Gastrocnemius medialis (tissue), 4 donors: ENCODE results near the gene ZC3H12D. TPM values are rescaled to one million over a fixed set of nuclear protein-coding genes. Genes with fewer than 3 reads are reported as not detected.
"Not testable (repeated sequence)": the region's sequence is repeated elsewhere in the genome, so short reads cannot be mapped to it uniquely, and the experiment has no call there.

Source experiments
- ATAC-seq, 2 donors: fragments of 150-250 bp; one replicate each; pipeline ENCODE4 v1.9.1; 2016
- DNase-seq, 2 donors: peaks; one replicate each; pipeline ENCODE4 v3.0.0-alpha.2; 2019
- H3K27ac ChIP-seq, 4 donors: fragments of 200-600 bp; sonication (generic); 1 replicate in 1 of 4; 2 replicates in 3 of 4; pipeline ENCODE4 v1.5.1; 2016 to 2018; ENCODE audit warnings: mild to moderate bottlenecking in 2 of 4, moderate library complexity in 1 of 4
- H3K27me3 ChIP-seq, 3 donors: fragments of 200-600 bp; sonication (generic) in 2 of 3; 1 replicate in 1 of 3; 2 replicates in 2 of 3; pipeline versions ENCODE4 v1.5.1 to v1.6.0; 2016 to 2019; ENCODE audit warnings: mild to moderate bottlenecking in 1 of 3, moderate library complexity in 1 of 3
- H3K36me3 ChIP-seq, 2 donors: fragments of 200-600 bp; sonication (generic) in 1 of 2; one replicate each; pipeline ENCODE4 v1.5.1; 2017 to 2018
- H3K4me1 ChIP-seq, 2 donors: fragments of 200-600 bp; sonication (generic) in 1 of 2; one replicate each; pipeline ENCODE4 v1.5.1; 2016 to 2017; ENCODE audit warnings: mild to moderate bottlenecking in 2 of 2
- H3K4me3 ChIP-seq, 4 donors: fragments of 200-600 bp; sonication (generic) in 3 of 4; 1 replicate in 1 of 4; 2 replicates in 3 of 4; pipeline ENCODE4 v1.5.1; 2016 to 2019; ENCODE audit warnings: mild to moderate bottlenecking in 2 of 4
- H3K9me3 ChIP-seq, 3 donors: fragments of 200-600 bp; sonication (generic) in 2 of 3; 1 replicate in 1 of 3; 2 replicates in 2 of 3; pipeline ENCODE4 v1.5.1; 2016 to 2019
- CTCF ChIP-seq, 5 experiments: fragments of 450-650 bp in 3 of 5; fragments of 200-600 bp in 2 of 5; sonication (generic) in 2 of 5; IDR thresholded peaks in 4 of 5; conservative IDR thresholded peaks in 1 of 5; 1 replicate in 4 of 5; 2 replicates in 1 of 5; pipeline ENCODE4 v1.5.1; 2016 to 2019; ENCODE audit warnings: antibody characterized with exemption in 5 of 5, mild to moderate bottlenecking in 3 of 5, moderate library complexity in 3 of 5
- POLR2A ChIP-seq, 2 donors: fragments of 450-650 bp; IDR thresholded peaks; one replicate each; pipeline ENCODE4 v1.6.1; 2017; ENCODE audit warnings: antibody characterized with exemption in 2 of 2, mild to moderate bottlenecking in 2 of 2, moderate library complexity in 2 of 2
- in situ Hi-C, 4 donors: fragments of 200-750 bp; cut with MboI; loops; one replicate each; pipeline versions ENCODE4 v1.15.0 to v1.8.0; 2017; ENCODE audit warnings: low sequenced_read_pairs in 4 of 4
- intact Hi-C: fragments of 100-400 bp; cut with DNase I; formaldehyde crosslinking; loops from one replicate; pipeline ENCODE4 v1.15.1; 2023; ENCODE audit warnings: low total_unique reads
- total RNA-seq, 4 donors: library from RNA; depleted of rRNA; stranded (reverse); fragments of >200 nt; gene quantifications; one replicate each; pipeline versions ENCODE4 v1.1.0 to v1.2.3, GENCODE V29; 2016

ZC3H12D gene
- total RNA-seq, 4 donors from 2014 or later = 0.03 to 0.36 (median 0.24) TPM; not detected in 1

GRCh38 chr6:149445095-149445466, 39.7 kb downstream of the ZC3H12D start:
- no peak for ATAC-seq
- Histone ChIP-seq H3K36me3 (no peaks in the 10 kb centered on the region), H3K9me3 (no peaks in the 10 kb centered on the region), H3K4me3 (no peak overlapping the region), H3K27me3 (peaks cover under 1 to 14% (median 6%) of the 10 kb centered on the region in 3 donors), H3K27ac (no peak overlapping the region), H3K4me1 (no peaks in the 10 kb centered on the region)
- in situ Hi-C loops = no loop called here
- intact Hi-C loops = no loop called here
- no peak for TF ChIP-seq CTCF (IDR thresholded peaks at IDR 0.05 in 4 of 5, conservative IDR thresholded peaks at IDR 0.05 in 1 of 5)
- TF ChIP-seq POLR2A (IDR thresholded peaks at IDR 0.05) = no peak
- no peak for DNase-seq

GRCh38 chr6:149444360-149445094, 40.3 kb downstream of the ZC3H12D start:
- H3K36me3 ChIP-seq, H3K4me3 ChIP-seq, H3K9me3 ChIP-seq, H3K27ac ChIP-seq, DNase-seq, intact Hi-C loops, H3K4me1 ChIP-seq, in situ Hi-C loops, ATAC-seq: not testable (repeated sequence)
- peaks cover 0 to 11% (median 3%) of the 10 kb centered on the region in 3 donors for H3K27me3 ChIP-seq

- no peak for ATAC-seq
- peaks cover 0 to 4% (median 3%) of the 10 kb centered on the region in 3 donors for H3K27me3 ChIP-seq
- TF ChIP-seq CTCF (IDR thresholded peaks at IDR 0.05 in 4 of 5, conservative IDR thresholded peaks at IDR 0.05 in 1 of 5) (no peak), POLR2A (IDR thresholded peaks at IDR 0.05) (no peak)
- in situ Hi-C loops (no loop called here), intact Hi-C loops (no loop called here)
- no peak overlapping the region for H3K4me3 ChIP-seq
- H3K27ac ChIP-seq = no peak overlapping the region
- no peaks in the 10 kb centered on the region for H3K9me3 ChIP-seq
- DNase-seq = no peak
- no peaks in the 10 kb centered on the region for H3K36me3 ChIP-seq
- H3K4me1 ChIP-seq = no peaks in the 10 kb centered on the region
These were observed 41.2 kb downstream of the ZC3H12D start for GRCh38 chr6:149443411-149444181.

- H3K4me3 ChIP-seq = no peak overlapping the region
- TF ChIP-seq CTCF (IDR thresholded peaks at IDR 0.05 in 4 of 5, conservative IDR thresholded peaks at IDR 0.05 in 1 of 5) (no peak), POLR2A (IDR thresholded peaks at IDR 0.05) (no peak)
- ATAC-seq (no peak), DNase-seq (no peak)
- no peak overlapping the region for H3K27ac ChIP-seq
- H3K27me3 ChIP-seq = no peaks in the 10 kb centered on the region
- intact Hi-C loops = no loop called here
- no peaks in the 10 kb centered on the region for H3K36me3 ChIP-seq
- H3K4me1 ChIP-seq = no peaks in the 10 kb centered on the region
- no peaks in the 10 kb centered on the region for H3K9me3 ChIP-seq
- in situ Hi-C loops = no loop called here
These were observed 43.1 kb downstream of the ZC3H12D start for GRCh38 chr6:149441740-149442139.
